Measurements from ENCODE around the gene TAS2R43. TPM values are rescaled to one million over a fixed set of nuclear protein-coding genes. Genes with fewer than 3 reads are reported as not detected.
"Not testable (repeated sequence)": the region's sequence is repeated elsewhere in the genome, so short reads cannot be mapped to it uniquely, and the experiment has no call there.

Gene TAS2R43
- total and polyA plus RNA-seq, 4 donors: 0.36 to 2.2 TPM; not detected in 2

GRCh38 chr12:11049806-11050531, 42.1 kb downstream of the TAS2R43 start:
- H3K27ac ChIP-seq (ENCODE audit: low read depth in 1 of 2, low read length in 2 of 2); DNase-seq; H3K36me3 ChIP-seq (ENCODE audit: control insufficient read depth in 1 of 2, insufficient read depth in 2 of 2, low read length in 1 of 2); ATAC-seq (ENCODE audit: low FRiP score); H3K27me3 ChIP-seq (ENCODE audit: control insufficient read depth in 1 of 2, insufficient read depth in 2 of 2, low read length in 1 of 2); H3K4me1 ChIP-seq (ENCODE audit: control insufficient read depth in 1 of 2, insufficient read depth in 2 of 2, low read length in 2 of 2); H3K9me3 ChIP-seq (ENCODE audit: control insufficient read depth, low read length); intact Hi-C loops (cut with DNase I); H3K4me3 ChIP-seq (ENCODE audit: low read length in 2 of 2): not testable (repeated sequence)
- WGBS, 2 donors: 92 to 93% methylated on average over 7 of the region's 7 CpGs

GRCh38 chr12:11041366-11041765, 50.7 kb downstream of the TAS2R43 start:
- H3K4me1 ChIP-seq (ENCODE audit: control insufficient read depth in 1 of 2, insufficient read depth in 2 of 2, low read length in 2 of 2); intact Hi-C loops (cut with DNase I); H3K4me3 ChIP-seq (ENCODE audit: low read length in 2 of 2); H3K36me3 ChIP-seq (ENCODE audit: control insufficient read depth in 1 of 2, insufficient read depth in 2 of 2, low read length in 1 of 2); H3K27me3 ChIP-seq (ENCODE audit: control insufficient read depth in 1 of 2, insufficient read depth in 2 of 2, low read length in 1 of 2); H3K9me3 ChIP-seq (ENCODE audit: control insufficient read depth, low read length); ATAC-seq (ENCODE audit: low FRiP score); H3K27ac ChIP-seq (ENCODE audit: low read depth in 1 of 2, low read length in 2 of 2); DNase-seq: not testable (repeated sequence)
- 62 to 96% methylated on average over 2 of the region's 2 CpGs for WGBS, 2 donors

Other genes starting within 250 kb of the TAS2R43 start
- 1 to 10 TPM; 2.6 to 4.8 TPM for gene PRR4, start 242.8 kb downstream of the TAS2R43 start, total RNA-seq
- gene PRR4, start 242.8 kb downstream of the TAS2R43 start, polyA plus RNA-seq: 1 to 10 TPM in 1 of 2 donors, under 1 TPM in 1; 0.74 to 3.3 TPM
- 10 to 100 TPM; 18.4 to 33.0 TPM for gene PRH1, start 208.1 kb downstream of the TAS2R43 start, total RNA-seq
- under 1 TPM in 1 of 2 donors, not detected in 1; 0.67 TPM for gene PRH1, start 208.1 kb downstream of the TAS2R43 start, polyA plus RNA-seq
- gene TAS2R13, start 182.8 kb downstream of the TAS2R43 start, total RNA-seq: 1 to 10 TPM; 3.2 to 5.6 TPM
- not detected for gene TAS2R13, start 182.8 kb downstream of the TAS2R43 start, polyA plus RNA-seq
- not detected for gene PRH2, start 163.1 kb downstream of the TAS2R43 start, total RNA-seq
- gene PRH2, start 163.1 kb downstream of the TAS2R43 start, polyA plus RNA-seq: 1 to 10 TPM in 1 of 2 donors, not detected in 1; 4.0 TPM
- 1 to 10 TPM; 5.2 to 6.4 TPM for gene TAS2R14, start 153.1 kb downstream of the TAS2R43 start, total RNA-seq
- gene TAS2R14, start 153.1 kb downstream of the TAS2R43 start, polyA plus RNA-seq: 1 to 10 TPM in 1 of 2 donors, not detected in 1; 2.0 TPM
- 1 to 10 TPM; 3.3 to 5.7 TPM for gene TAS2R50, start 105.4 kb downstream of the TAS2R43 start, total RNA-seq
- gene TAS2R50, start 105.4 kb downstream of the TAS2R43 start, polyA plus RNA-seq: not detected
- 1 to 10 TPM; 4.3 to 4.8 TPM for gene TAS2R20, start 94.0 kb downstream of the TAS2R43 start, total RNA-seq
- under 1 TPM in 1 of 2 donors, not detected in 1; 0.49 TPM for gene TAS2R20, start 94.0 kb downstream of the TAS2R43 start, polyA plus RNA-seq
- gene TAS2R19, start 69.7 kb downstream of the TAS2R43 start, total RNA-seq: 1 to 10 TPM; 5.9 to 9.1 TPM
- under 1 TPM in 1 of 2 donors, not detected in 1; 0.72 TPM for gene TAS2R19, start 69.7 kb downstream of the TAS2R43 start, polyA plus RNA-seq
- gene TAS2R31, start 60.9 kb downstream of the TAS2R43 start, total RNA-seq: 1 to 10 TPM; 5.3 to 9.1 TPM
- gene TAS2R31, start 60.9 kb downstream of the TAS2R43 start, polyA plus RNA-seq: under 1 TPM in 1 of 2 donors, not detected in 1; 0.82 TPM
- 1 to 10 TPM; 3.3 to 3.9 TPM for gene TAS2R46, start 30.0 kb downstream of the TAS2R43 start, total RNA-seq
- gene TAS2R46, start 30.0 kb downstream of the TAS2R43 start, polyA plus RNA-seq: not detected
- gene TAS2R30, start 42.3 kb upstream of the TAS2R43 start, total RNA-seq: 1 to 10 TPM; 6.9 to 8.6 TPM
- gene TAS2R30, start 42.3 kb upstream of the TAS2R43 start, polyA plus RNA-seq: under 1 TPM in 1 of 2 donors, not detected in 1; 0.08 TPM
- gene SMIM10L1, start 78.9 kb upstream of the TAS2R43 start, total RNA-seq: 10 to 100 TPM in 1 of 2 donors, 1 to 10 TPM in 1; 9.9 to 12.5 TPM
- gene SMIM10L1, start 78.9 kb upstream of the TAS2R43 start, polyA plus RNA-seq: 10 to 100 TPM; 10.9 to 18.5 TPM
- gene TAS2R42, start 94.6 kb upstream of the TAS2R43 start, total RNA-seq: not detected
- gene TAS2R42, start 94.6 kb upstream of the TAS2R43 start, polyA plus RNA-seq: not detected
- not detected for gene PRB3, start 177.4 kb upstream of the TAS2R43 start, total RNA-seq
- gene PRB3, start 177.4 kb upstream of the TAS2R43 start, polyA plus RNA-seq: not detected
- gene PRB4, start 218.1 kb upstream of the TAS2R43 start, total RNA-seq: not detected
- not detected for gene PRB4, start 218.1 kb upstream of the TAS2R43 start, polyA plus RNA-seq